DOHH2 (cell line): Measurements from ENCODE around the gene CREB3L2.

Experiments used
- EZH2phosphoT487 ChIP-seq: fragments of 200-600 bp; sonication (generic); IDR thresholded peaks from 2 replicates; pipeline ENCODE4 v1.6.1; 2017; ENCODE audit warnings: borderline replicate concordance, mild to moderate bottlenecking, antibody characterized with exemption, low read length, moderate library complexity, mixed read lengths
- TF ChIP-seq, protein P1 (sequence below): fragments of 200-600 bp; sonication (generic); IDR thresholded peaks from one replicate; pipeline ENCODE4 v1.5.1; 2014; ENCODE audit warnings: antibody characterized with exemption, mild to moderate bottlenecking, low read depth, low read length; ENCODE audit not compliant: poor library complexity, severe bottlenecking

DNA sequence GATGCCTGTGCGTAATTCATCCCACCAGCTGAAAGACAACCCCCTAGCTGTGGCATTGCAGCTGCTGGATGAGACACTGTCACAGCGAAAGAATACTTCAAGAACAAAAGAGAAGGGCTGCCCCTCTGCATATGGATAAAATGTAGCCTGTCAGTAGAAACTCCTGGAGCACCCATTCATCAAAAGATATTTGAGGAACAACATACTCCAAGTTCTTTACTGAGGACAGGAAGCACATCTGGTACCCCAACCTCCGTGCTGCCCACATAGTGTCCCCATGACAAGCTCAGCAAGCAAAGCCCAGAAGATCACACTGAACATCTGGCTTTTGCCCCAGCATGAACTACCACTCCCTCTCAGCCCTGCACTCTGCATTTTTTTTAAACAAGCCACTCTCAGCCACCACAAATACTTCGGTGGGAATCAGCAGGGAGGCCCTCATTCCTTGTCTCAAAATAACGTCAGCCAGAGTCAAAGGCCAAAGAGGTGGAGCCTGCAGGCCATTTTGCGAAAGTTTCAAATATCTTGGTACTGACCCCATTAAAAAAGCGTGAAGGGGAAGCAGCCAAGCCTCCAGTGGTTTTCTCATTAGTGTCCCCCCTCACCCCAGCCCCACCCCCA, 1.7 kb downstream of the CREB3L2 start:
- TF ChIP-seq, protein P1, sequence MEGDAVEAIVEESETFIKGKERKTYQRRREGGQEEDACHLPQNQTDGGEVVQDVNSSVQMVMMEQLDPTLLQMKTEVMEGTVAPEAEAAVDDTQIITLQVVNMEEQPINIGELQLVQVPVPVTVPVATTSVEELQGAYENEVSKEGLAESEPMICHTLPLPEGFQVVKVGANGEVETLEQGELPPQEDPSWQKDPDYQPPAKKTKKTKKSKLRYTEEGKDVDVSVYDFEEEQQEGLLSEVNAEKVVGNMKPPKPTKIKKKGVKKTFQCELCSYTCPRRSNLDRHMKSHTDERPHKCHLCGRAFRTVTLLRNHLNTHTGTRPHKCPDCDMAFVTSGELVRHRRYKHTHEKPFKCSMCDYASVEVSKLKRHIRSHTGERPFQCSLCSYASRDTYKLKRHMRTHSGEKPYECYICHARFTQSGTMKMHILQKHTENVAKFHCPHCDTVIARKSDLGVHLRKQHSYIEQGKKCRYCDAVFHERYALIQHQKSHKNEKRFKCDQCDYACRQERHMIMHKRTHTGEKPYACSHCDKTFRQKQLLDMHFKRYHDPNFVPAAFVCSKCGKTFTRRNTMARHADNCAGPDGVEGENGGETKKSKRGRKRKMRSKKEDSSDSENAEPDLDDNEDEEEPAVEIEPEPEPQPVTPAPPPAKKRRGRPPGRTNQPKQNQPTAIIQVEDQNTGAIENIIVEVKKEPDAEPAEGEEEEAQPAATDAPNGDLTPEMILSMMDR, result no peak
- TF ChIP-seq EZH2phosphoT487, result no peak
